Duodenal mucosa (tissue), 2 donors: ENCODE results near the gene TAF4B.

Source experiments
- H3K27ac ChIP-seq: one replicate; pipeline ENCODE4 v1.7.0; 2013; ENCODE audit warnings: low read depth, low read length
- H3K27me3 ChIP-seq, 2 donors: one replicate each; pipeline ENCODE4 v1.7.0; 2013; ENCODE audit warnings: low read length in 2 of 2, control low read depth in 1 of 2; ENCODE audit not compliant: insufficient read depth in 2 of 2, control insufficient read depth in 1 of 2
- H3K36me3 ChIP-seq, 2 donors: one replicate each; pipeline ENCODE4 v1.7.0; 2013; ENCODE audit warnings: low read length in 2 of 2, control low read depth in 1 of 2; ENCODE audit not compliant: insufficient read depth in 2 of 2, control insufficient read depth in 1 of 2
- H3K4me1 ChIP-seq, 2 donors: one replicate each; pipeline ENCODE4 v1.7.0; 2013; ENCODE audit warnings: low read length in 2 of 2, control low read depth in 1 of 2; ENCODE audit not compliant: insufficient read depth in 2 of 2, control insufficient read depth in 1 of 2
- H3K4me3 ChIP-seq, 2 donors: one replicate each; pipeline ENCODE4 v1.7.0; 2013; ENCODE audit warnings: low read length in 2 of 2, low read depth in 1 of 2
- H3K9ac ChIP-seq, 2 donors: one replicate each; pipeline ENCODE4 v1.7.0; 2013; ENCODE audit warnings: low read length in 2 of 2, low read depth in 1 of 2
- H3K9me3 ChIP-seq, 2 donors: one replicate each; pipeline ENCODE4 v1.7.0; 2013; ENCODE audit warnings: low read length in 2 of 2, control low read depth in 1 of 2; ENCODE audit not compliant: control insufficient read depth in 1 of 2

TAF4B gene

GRCh38 chr18:26207937-26208336 lies 18.3 kb upstream of the TAF4B start:
- no peak overlapping the region for H3K9ac ChIP-seq
- no peaks in the 10 kb centered on the region for H3K36me3 ChIP-seq
- H3K4me1 ChIP-seq: no peaks in the 10 kb centered on the region
- no peak overlapping the region for H3K27ac ChIP-seq
- H3K27me3 ChIP-seq: no peaks in the 10 kb centered on the region
- no peaks in the 10 kb centered on the region for H3K9me3 ChIP-seq
- H3K4me3 ChIP-seq: no peak overlapping the region

GRCh38 chr18:26208977-26209376 lies 17.3 kb upstream of the TAF4B start:
- no peaks in the 10 kb centered on the region for H3K36me3 ChIP-seq
- H3K27me3 ChIP-seq: no peaks in the 10 kb centered on the region
- H3K27ac ChIP-seq: no peak overlapping the region
- H3K4me3 ChIP-seq: no peak overlapping the region
- H3K9ac ChIP-seq: no peak overlapping the region
- H3K9me3 ChIP-seq: no peaks in the 10 kb centered on the region
- no peaks in the 10 kb centered on the region for H3K4me1 ChIP-seq

GRCh38 chr18:26210147-26210546 lies 16.1 kb upstream of the TAF4B start:
- Histone ChIP-seq H3K36me3 (no peaks in the 10 kb centered on the region), H3K27ac (no peak overlapping the region), H3K4me3 (no peak overlapping the region), H3K9me3 (no peaks in the 10 kb centered on the region), H3K4me1 (no peaks in the 10 kb centered on the region), H3K9ac (no peak overlapping the region), H3K27me3 (no peaks in the 10 kb centered on the region)

DNA sequence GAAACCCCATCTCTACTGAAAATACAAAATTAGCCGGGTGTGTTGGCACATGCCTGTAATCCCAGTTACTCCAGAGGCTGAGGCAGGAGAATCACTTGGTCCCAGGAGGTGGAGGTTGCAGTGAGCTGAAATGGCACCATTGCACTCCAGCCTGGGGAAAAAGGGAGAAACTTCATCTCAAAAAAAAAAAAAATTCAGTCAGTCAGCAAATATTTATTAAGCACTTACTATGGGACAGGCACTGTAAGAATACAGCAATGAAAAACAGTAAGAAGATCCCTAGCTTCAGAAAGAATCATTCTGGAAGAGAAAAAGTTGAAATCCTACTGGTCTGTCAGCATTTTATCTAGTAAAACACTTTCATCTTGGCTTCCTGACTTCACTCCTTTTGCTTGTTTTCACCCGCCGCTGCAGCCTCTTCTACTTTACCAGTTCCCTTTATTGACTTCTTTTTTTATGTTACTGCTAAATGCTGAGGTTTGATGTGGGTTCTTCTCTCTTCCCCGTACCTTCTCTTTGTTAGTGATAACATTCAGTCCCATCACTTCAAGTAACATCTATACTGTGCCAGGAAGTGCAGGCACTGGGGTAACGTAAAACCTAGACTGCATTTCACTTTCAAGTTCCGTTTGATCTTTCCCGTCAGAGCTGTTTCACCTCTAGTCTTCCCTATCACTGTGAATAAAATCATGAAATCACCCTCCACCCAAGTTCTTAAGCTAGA lies 10.8 kb upstream of the TAF4B start:
- H3K36me3 ChIP-seq: no peaks in the 10 kb centered on the region

DNA sequence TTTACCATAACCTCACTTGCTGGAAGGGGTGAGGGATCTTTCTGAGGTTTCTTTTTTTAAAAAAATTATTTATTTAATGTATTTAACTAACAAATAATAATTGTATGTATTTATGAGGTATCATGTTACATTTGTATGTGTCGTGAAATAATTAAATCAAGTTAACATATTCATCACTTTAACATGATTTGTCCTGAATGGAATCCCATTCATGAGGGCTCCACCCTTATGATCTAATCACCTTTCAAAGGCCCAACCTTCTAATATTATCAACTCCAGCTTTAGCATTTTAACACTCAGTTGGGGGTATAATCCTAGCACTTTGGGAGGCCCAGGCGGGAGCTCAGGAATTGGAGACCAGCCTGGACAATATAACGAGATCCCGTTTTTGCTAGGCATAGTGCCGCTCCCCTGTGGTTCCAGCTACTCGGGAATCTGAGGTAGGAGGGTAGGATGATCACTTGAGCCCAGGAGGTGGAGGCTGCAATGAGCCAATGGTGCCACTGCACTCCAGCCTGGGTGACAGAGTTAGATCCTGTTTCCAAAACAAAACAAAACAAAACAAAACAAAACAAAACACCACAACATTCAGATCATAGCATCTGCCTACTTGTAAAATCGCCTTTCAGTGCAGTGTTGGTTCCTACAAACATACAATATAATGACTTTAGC lies 1.1 kb upstream of the TAF4B start:
- Histone ChIP-seq H3K4me1 (peaks cover 10 to 15% of the 10 kb centered on the region in 2 donors), H3K4me3 (peak overlapping the region in 1 of 2 donors; percentile 87), H3K9ac (no peak overlapping the region), H3K36me3 (no peaks in the 10 kb centered on the region), H3K27ac (no peak overlapping the region), H3K9me3 (no peaks in the 10 kb centered on the region), H3K27me3 (no peaks in the 10 kb centered on the region)

More for the DNA sequence above, 10.8 kb upstream of the TAF4B start:
- Histone ChIP-seq H3K27ac (no peak overlapping the region), H3K4me3 (peak overlapping the region in 1 of 2 donors; percentile 45), H3K9ac (no peak overlapping the region), H3K27me3 (no peaks in the 10 kb centered on the region), H3K4me1 (no peaks in the 10 kb centered on the region), H3K9me3 (no peaks in the 10 kb centered on the region)

- Histone ChIP-seq H3K9ac (peak overlapping the region; percentile 56 to 65), H3K4me3 (peak overlapping the region; percentile 87 to 90), H3K27me3 (no peaks in the 10 kb centered on the region), H3K36me3 (no peaks in the 10 kb centered on the region), H3K27ac (no peak overlapping the region), H3K4me1 (peaks cover 10 to 15% of the 10 kb centered on the region in 2 donors), H3K9me3 (no peaks in the 10 kb centered on the region)
Observed at GRCh38 chr18:26225915-26226228, 373 bp upstream of the TAF4B start.

DNA sequence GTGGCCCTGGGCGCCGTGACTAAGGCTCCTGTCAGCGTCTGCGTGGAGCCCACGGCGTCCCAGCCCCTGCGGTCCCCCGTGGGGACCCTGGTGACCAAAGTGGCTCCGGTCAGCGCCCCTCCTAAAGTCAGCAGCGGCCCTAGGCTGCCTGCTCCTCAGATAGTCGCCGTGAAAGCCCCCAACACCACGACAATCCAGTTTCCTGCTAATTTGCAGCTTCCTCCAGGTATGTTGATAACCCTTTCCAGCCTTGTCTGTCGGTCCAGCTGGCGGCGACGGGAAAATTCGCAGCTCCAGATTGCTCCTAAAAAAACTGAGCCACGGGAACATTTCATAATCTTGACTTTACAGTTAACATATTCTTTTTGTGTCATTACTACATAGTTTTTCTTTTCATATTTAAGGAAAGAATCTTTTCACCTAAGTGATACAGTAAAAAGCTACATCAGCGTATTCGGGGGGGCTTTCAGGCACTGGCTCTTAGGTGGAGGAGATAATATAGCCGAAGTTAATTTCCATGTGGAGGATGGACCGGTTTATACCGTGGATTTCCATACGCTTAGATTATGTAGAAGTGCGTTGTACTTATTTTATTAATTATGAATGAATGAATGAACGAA lies 916 bp downstream of the TAF4B start:
- H3K9ac ChIP-seq: peak overlapping the region; percentile 65 to 81
- peaks cover 10 to 15% of the 10 kb centered on the region in 2 donors for H3K4me1 ChIP-seq
- H3K4me3 ChIP-seq: peak overlapping the region; percentile 87 to 90
- H3K36me3 ChIP-seq: no peaks in the 10 kb centered on the region
- no peaks in the 10 kb centered on the region for H3K9me3 ChIP-seq
- H3K27ac ChIP-seq: no peak overlapping the region
- H3K27me3 ChIP-seq: no peaks in the 10 kb centered on the region

GRCh38 chr18:26228562-26229260 lies 2.5 kb downstream of the TAF4B start:
- H3K36me3 ChIP-seq: no peaks in the 10 kb centered on the region
- peaks cover 10 to 15% of the 10 kb centered on the region in 2 donors for H3K4me1 ChIP-seq
- no peaks in the 10 kb centered on the region for H3K9me3 ChIP-seq
- H3K4me3 ChIP-seq: peak overlapping the region in 1 of 2 donors; percentile 87
- no peaks in the 10 kb centered on the region for H3K27me3 ChIP-seq
- no peak overlapping the region for H3K9ac ChIP-seq
- no peak overlapping the region for H3K27ac ChIP-seq

- H3K27ac ChIP-seq: no peak overlapping the region
- peaks cover 10 to 15% of the 10 kb centered on the region in 2 donors for H3K4me1 ChIP-seq
- H3K4me3 ChIP-seq: no peak overlapping the region
- no peaks in the 10 kb centered on the region for H3K36me3 ChIP-seq
- no peaks in the 10 kb centered on the region for H3K9me3 ChIP-seq
- no peak overlapping the region for H3K9ac ChIP-seq
- H3K27me3 ChIP-seq: no peaks in the 10 kb centered on the region
Observed at GRCh38 chr18:26230497-26230896, 4.3 kb downstream of the TAF4B start.

GRCh38 chr18:26233208-26233607 lies 7.0 kb downstream of the TAF4B start:
- H3K9me3 ChIP-seq: no peaks in the 10 kb centered on the region
- H3K4me3 ChIP-seq: no peak overlapping the region
- no peak overlapping the region for H3K27ac ChIP-seq
- peaks cover 0 to 1% of the 10 kb centered on the region in 2 donors for H3K4me1 ChIP-seq
- no peak overlapping the region for H3K9ac ChIP-seq
- H3K36me3 ChIP-seq: no peaks in the 10 kb centered on the region
- H3K27me3 ChIP-seq: no peaks in the 10 kb centered on the region
